Nasal cavity respiratory epithelium epithelial cell of viscerocranial mucosa (primary cell): ENCODE results near the gene DOCK7. TPM values are rescaled to one million over a fixed set of nuclear protein-coding genes. Genes with fewer than 3 reads are reported as not detected.

ENCODE experiments used
- total RNA-seq: library from RNA; depleted of rRNA; stranded (reverse); fragments of >200 nt; gene quantifications from 2 replicates; pipeline ENCODE4 v1.2.3, GENCODE V29; 2014

The DOCK7 gene, protein sequence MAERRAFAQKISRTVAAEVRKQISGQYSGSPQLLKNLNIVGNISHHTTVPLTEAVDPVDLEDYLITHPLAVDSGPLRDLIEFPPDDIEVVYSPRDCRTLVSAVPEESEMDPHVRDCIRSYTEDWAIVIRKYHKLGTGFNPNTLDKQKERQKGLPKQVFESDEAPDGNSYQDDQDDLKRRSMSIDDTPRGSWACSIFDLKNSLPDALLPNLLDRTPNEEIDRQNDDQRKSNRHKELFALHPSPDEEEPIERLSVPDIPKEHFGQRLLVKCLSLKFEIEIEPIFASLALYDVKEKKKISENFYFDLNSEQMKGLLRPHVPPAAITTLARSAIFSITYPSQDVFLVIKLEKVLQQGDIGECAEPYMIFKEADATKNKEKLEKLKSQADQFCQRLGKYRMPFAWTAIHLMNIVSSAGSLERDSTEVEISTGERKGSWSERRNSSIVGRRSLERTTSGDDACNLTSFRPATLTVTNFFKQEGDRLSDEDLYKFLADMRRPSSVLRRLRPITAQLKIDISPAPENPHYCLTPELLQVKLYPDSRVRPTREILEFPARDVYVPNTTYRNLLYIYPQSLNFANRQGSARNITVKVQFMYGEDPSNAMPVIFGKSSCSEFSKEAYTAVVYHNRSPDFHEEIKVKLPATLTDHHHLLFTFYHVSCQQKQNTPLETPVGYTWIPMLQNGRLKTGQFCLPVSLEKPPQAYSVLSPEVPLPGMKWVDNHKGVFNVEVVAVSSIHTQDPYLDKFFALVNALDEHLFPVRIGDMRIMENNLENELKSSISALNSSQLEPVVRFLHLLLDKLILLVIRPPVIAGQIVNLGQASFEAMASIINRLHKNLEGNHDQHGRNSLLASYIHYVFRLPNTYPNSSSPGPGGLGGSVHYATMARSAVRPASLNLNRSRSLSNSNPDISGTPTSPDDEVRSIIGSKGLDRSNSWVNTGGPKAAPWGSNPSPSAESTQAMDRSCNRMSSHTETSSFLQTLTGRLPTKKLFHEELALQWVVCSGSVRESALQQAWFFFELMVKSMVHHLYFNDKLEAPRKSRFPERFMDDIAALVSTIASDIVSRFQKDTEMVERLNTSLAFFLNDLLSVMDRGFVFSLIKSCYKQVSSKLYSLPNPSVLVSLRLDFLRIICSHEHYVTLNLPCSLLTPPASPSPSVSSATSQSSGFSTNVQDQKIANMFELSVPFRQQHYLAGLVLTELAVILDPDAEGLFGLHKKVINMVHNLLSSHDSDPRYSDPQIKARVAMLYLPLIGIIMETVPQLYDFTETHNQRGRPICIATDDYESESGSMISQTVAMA (N-terminal part only)
- total RNA-seq = 29.0 and 78.2 TPM in 2 replicates

GRCh38 chr1:62687903-62688686 lies at the start of gene DOCK7:
TSS of gene DOCK7 (minus strand) at chr1:62688386. CDS start at chr1:62688264, 122 bp downstream.

DNA sequence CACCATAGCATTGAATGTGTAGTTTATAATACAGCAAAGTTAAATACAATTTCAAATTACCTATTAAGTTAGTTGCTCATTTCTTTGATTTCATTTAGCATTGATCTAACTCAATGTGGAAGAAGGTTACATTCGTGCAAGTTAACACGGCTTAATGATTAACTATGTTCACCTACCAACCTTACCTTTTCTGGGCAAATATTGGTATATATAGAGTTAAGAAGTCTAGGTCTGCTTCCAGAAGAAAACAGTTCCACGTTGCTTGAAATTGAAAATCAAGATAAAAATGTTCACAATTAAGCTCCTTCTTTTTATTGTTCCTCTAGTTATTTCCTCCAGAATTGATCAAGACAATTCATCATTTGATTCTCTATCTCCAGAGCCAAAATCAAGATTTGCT lies 90.9 kb downstream of the DOCK7 start, which contains the start of gene ANGPTL3:
ANGPTL3 (plus strand) TSS at position 240 of the 400 bp plus-strand sequence; CDS start at position 287, 47 bp downstream.

GRCh38 chr1:62436466-62437272 lies 251.5 kb downstream of the DOCK7 start, which contains the start of gene USP1:
TSS of gene USP1 (plus strand) at chr1:62437049. CDS start at chr1:62439868, 2,819 bp downstream.

Other genes starting within 250 kb of the DOCK7 start
- gene ANGPTL3, start 90.9 kb downstream of the DOCK7 start, total RNA-seq = not detected in 2 replicates
- gene ATG4C, start 95.7 kb upstream of the DOCK7 start, total RNA-seq = 5.5 and 8.0 TPM in 2 replicates